OCI-LY7 (cell line): ENCODE measurements around the gene STOML2.

Experiments used
- EZH2phosphoT487 ChIP-seq: fragments of 200-600 bp; sonication (generic); IDR thresholded peaks from 2 replicates; pipeline ENCODE4 v1.6.1; 2018; ENCODE audit warnings: low read depth, borderline replicate concordance, mild to moderate bottlenecking, mixed run types, antibody characterized with exemption, low read length, moderate library complexity, mixed read lengths
- TF ChIP-seq, protein P1 (sequence below): fragments of 200-600 bp; sonication (generic); conservative IDR thresholded peaks from 2 replicates; pipeline ENCODE4 v1.5.1; 2014; ENCODE audit warnings: mild to moderate bottlenecking, antibody characterized with exemption, low read length, moderate library complexity, mixed read lengths

DNA sequence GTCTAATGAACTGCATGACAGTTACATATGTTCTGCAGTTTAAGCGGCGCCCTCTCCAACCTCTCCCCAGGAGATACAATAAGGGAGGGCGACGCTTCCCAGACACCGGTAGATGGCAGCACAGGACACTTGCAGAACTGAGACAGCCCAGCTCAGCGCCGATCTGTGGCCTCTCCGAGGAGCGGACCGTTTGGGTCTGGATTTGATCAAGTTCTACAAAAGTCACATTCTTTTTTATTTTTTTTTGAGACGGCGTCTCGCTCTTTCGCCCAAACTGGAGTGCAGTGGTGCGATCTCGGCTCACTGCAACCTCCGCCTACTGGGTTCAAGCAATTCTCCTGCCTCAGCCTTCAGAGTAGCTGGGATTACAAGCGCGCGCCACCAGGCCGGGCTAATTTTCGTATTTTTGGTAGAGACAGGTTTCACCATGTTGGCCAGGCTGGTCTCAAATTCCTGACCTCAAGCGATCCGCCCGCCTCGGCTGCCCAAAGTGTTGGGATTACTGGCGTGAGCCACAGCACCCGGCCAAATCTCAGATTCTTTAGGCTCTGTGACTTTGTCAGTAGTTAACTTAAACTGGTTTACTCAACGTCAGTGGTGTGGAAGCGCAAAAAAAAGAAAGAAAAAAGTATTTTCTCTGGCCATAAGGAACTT lies 14.1 kb upstream of the STOML2 start:
- no peak for TF ChIP-seq EZH2phosphoT487
- TF ChIP-seq, protein P1, sequence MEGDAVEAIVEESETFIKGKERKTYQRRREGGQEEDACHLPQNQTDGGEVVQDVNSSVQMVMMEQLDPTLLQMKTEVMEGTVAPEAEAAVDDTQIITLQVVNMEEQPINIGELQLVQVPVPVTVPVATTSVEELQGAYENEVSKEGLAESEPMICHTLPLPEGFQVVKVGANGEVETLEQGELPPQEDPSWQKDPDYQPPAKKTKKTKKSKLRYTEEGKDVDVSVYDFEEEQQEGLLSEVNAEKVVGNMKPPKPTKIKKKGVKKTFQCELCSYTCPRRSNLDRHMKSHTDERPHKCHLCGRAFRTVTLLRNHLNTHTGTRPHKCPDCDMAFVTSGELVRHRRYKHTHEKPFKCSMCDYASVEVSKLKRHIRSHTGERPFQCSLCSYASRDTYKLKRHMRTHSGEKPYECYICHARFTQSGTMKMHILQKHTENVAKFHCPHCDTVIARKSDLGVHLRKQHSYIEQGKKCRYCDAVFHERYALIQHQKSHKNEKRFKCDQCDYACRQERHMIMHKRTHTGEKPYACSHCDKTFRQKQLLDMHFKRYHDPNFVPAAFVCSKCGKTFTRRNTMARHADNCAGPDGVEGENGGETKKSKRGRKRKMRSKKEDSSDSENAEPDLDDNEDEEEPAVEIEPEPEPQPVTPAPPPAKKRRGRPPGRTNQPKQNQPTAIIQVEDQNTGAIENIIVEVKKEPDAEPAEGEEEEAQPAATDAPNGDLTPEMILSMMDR: peak; percentile 90
